GM23248 (cell line): ENCODE data around the gene UBALD1.

ENCODE experiments used
- EZH2 ChIP-seq: fragments of 200-600 bp; sonication (generic); IDR thresholded peaks from 2 replicates; pipeline ENCODE4 v1.6.1; 2018; ENCODE audit warnings: antibody characterized with exemption, mild to moderate bottlenecking; ENCODE audit not compliant: insufficient read depth, poor library complexity, severe bottlenecking
- EZH2phosphoT487 ChIP-seq: fragments of 200-600 bp; sonication (generic); IDR thresholded peaks from 2 replicates; pipeline ENCODE4 v1.6.1; 2018; ENCODE audit warnings: antibody characterized with exemption, moderate library complexity, mild to moderate bottlenecking, low read depth; ENCODE audit not compliant: insufficient read depth

GRCh38 chr16:4618645-4619418 lies 4.1 kb upstream of the UBALD1 start:
- TF ChIP-seq EZH2: no peak
- no peak for TF ChIP-seq EZH2phosphoT487
